H1 (cell line): ENCODE results near the gene CTSW. TPM values are rescaled to one million over a fixed set of nuclear protein-coding genes. Genes with fewer than 3 reads are reported as not detected.

Source experiments
- polyA plus RNA-seq, 7 experiments: library from polyadenylated mRNA; depleted of rRNA in 3 of 7; stranded (reverse) in 5 of 7; unstranded in 2 of 7; fragments of >200 nt in 5 of 7; fragments of 200-250 nt in 2 of 7; gene quantifications; 1 replicate in 5 of 7; 2 replicates in 1 of 7; 4 replicates in 1 of 7; pipeline versions ENCODE4 v1.2.1 to v1.2.3, GENCODE V29; 2011 to 2013; ENCODE audit warnings: missing spikeins in 2 of 7, mixed read lengths in 2 of 7
- total RNA-seq: library from RNA; stranded (reverse); fragmentation: NEBNext Ultra II Directional; extraction: Animal tissue kit (Norgen Biotek cat#: 25700); gene quantifications from 2 replicates; pipeline ENCODE4 v1.2.1, GENCODE V29; 2021

Gene CTSW
- total and polyA plus RNA-seq, 2 of the 8 experiments (the other 6 are each of a cell fraction or from before 2014, with no cell fraction given) = not detected

Other genes starting within 250 kb of the CTSW start
- gene SIPA1, start 241.7 kb upstream of the CTSW start, total RNA-seq = 67.5 and 72.2 TPM in 2 replicates
- gene SIPA1, start 241.7 kb upstream of the CTSW start, polyA plus RNA-seq (2011; rRNA removed) = 35.3 and 59.2 TPM in 2 replicates
- 25.5 and 27.5 TPM in 2 replicates for gene RELA, start 216.9 kb upstream of the CTSW start, total RNA-seq
- gene RELA, start 216.9 kb upstream of the CTSW start, polyA plus RNA-seq (2011; rRNA removed) = 21.9 and 28.8 TPM in 2 replicates
- gene KAT5, start 167.6 kb upstream of the CTSW start, total RNA-seq = 36.4 and 37.4 TPM in 2 replicates
- gene KAT5, start 167.6 kb upstream of the CTSW start, polyA plus RNA-seq (2011; rRNA removed) = 26.7 and 35.0 TPM in 2 replicates
- 37.9 and 40.2 TPM in 2 replicates for gene RNASEH2C, start 159.0 kb upstream of the CTSW start, total RNA-seq
- 60.3 and 74.8 TPM in 2 replicates for gene RNASEH2C, start 159.0 kb upstream of the CTSW start, polyA plus RNA-seq (2011; rRNA removed)
- gene AP5B1, start 98.9 kb upstream of the CTSW start, total RNA-seq = 9.9 and 10.0 TPM in 2 replicates
- gene AP5B1, start 98.9 kb upstream of the CTSW start, polyA plus RNA-seq (2011; rRNA removed) = 7.6 and 10.3 TPM in 2 replicates
- 3.3 and 3.4 TPM in 2 replicates for gene OVOL1, start 92.8 kb upstream of the CTSW start, total RNA-seq
- 2.6 and 3.3 TPM in 2 replicates for gene OVOL1, start 92.8 kb upstream of the CTSW start, polyA plus RNA-seq (2011; rRNA removed)
- 1.1 and 2.2 TPM in 2 replicates for gene SNX32, start 45.9 kb upstream of the CTSW start, total RNA-seq
- 0.76 and 1.4 TPM in 2 replicates for gene SNX32, start 45.9 kb upstream of the CTSW start, polyA plus RNA-seq (2011; rRNA removed)
- 1,252 and 1,270 TPM in 2 replicates for gene CFL1, start 21.7 kb upstream of the CTSW start, total RNA-seq
- 1,365 and 1,809 TPM in 2 replicates for gene CFL1, start 21.7 kb upstream of the CTSW start, polyA plus RNA-seq (2011; rRNA removed)
- gene MUS81, start 19.4 kb upstream of the CTSW start, total RNA-seq = 30.2 and 36.0 TPM in 2 replicates
- 31.5 and 44.1 TPM in 2 replicates for gene MUS81, start 19.4 kb upstream of the CTSW start, polyA plus RNA-seq (2011; rRNA removed)
- gene EFEMP2, start 7.0 kb upstream of the CTSW start, total RNA-seq = 8.8 and 9.7 TPM in 2 replicates
- gene EFEMP2, start 7.0 kb upstream of the CTSW start, polyA plus RNA-seq (2011; rRNA removed) = 17.2 and 24.2 TPM in 2 replicates
- gene FIBP, start 8.6 kb downstream of the CTSW start, total RNA-seq = 74.3 and 79.9 TPM in 2 replicates
- 173 and 184 TPM in 2 replicates for gene FIBP, start 8.6 kb downstream of the CTSW start, polyA plus RNA-seq (2011; rRNA removed)
- 30.8 and 33.3 TPM in 2 replicates for gene CCDC85B, start 10.8 kb downstream of the CTSW start, total RNA-seq
- gene CCDC85B, start 10.8 kb downstream of the CTSW start, polyA plus RNA-seq (2011; rRNA removed) = 19.8 and 40.6 TPM in 2 replicates
- 6.3 and 7.5 TPM in 2 replicates for gene FOSL1, start 20.6 kb downstream of the CTSW start, total RNA-seq
- gene FOSL1, start 20.6 kb downstream of the CTSW start, polyA plus RNA-seq (2011; rRNA removed) = 7.2 and 11.6 TPM in 2 replicates
- gene C11orf68, start 39.2 kb downstream of the CTSW start, total RNA-seq = 24.0 and 24.1 TPM in 2 replicates
- 51.2 and 68.5 TPM in 2 replicates for gene C11orf68, start 39.2 kb downstream of the CTSW start, polyA plus RNA-seq (2011; rRNA removed)
- gene DRAP1, start 39.6 kb downstream of the CTSW start, total RNA-seq = 98.7 and 108 TPM in 2 replicates
- gene DRAP1, start 39.6 kb downstream of the CTSW start, polyA plus RNA-seq (2011; rRNA removed) = 62.5 and 81.2 TPM in 2 replicates
- gene TSGA10IP, start 65.6 kb downstream of the CTSW start, total RNA-seq = 1.3 and 1.9 TPM in 2 replicates
- 6.0 and 8.2 TPM in 2 replicates for gene TSGA10IP, start 65.6 kb downstream of the CTSW start, polyA plus RNA-seq (2011; rRNA removed)
- gene SART1, start 81.9 kb downstream of the CTSW start, total RNA-seq = 46.1 and 48.5 TPM in 2 replicates
- gene SART1, start 81.9 kb downstream of the CTSW start, polyA plus RNA-seq (2011; rRNA removed) = 9.7 and 22.4 TPM in 2 replicates
- gene EIF1AD, start 122.3 kb downstream of the CTSW start, total RNA-seq = 35.8 and 39.9 TPM in 2 replicates
- 29.5 and 32.6 TPM in 2 replicates for gene EIF1AD, start 122.3 kb downstream of the CTSW start, polyA plus RNA-seq (2011; rRNA removed)
- gene BANF1, start 122.7 kb downstream of the CTSW start, total RNA-seq = 330 and 345 TPM in 2 replicates
- gene BANF1, start 122.7 kb downstream of the CTSW start, polyA plus RNA-seq (2011; rRNA removed) = 467 and 516 TPM in 2 replicates
- 1.6 and 1.8 TPM in 2 replicates for gene CST6, start 132.2 kb downstream of the CTSW start, total RNA-seq
- gene CST6, start 132.2 kb downstream of the CTSW start, polyA plus RNA-seq (2011; rRNA removed) = 7.6 and 8.6 TPM in 2 replicates
- gene CATSPER1, start 146.6 kb downstream of the CTSW start, total RNA-seq = not detected in 2 replicates
- gene CATSPER1, start 146.6 kb downstream of the CTSW start, polyA plus RNA-seq (2011; rRNA removed) = not detected in 2 replicates
- gene GAL3ST3, start 169.3 kb downstream of the CTSW start, total RNA-seq = 21.1 and 21.4 TPM in 2 replicates
- 21.1 and 35.0 TPM in 2 replicates for gene GAL3ST3, start 169.3 kb downstream of the CTSW start, polyA plus RNA-seq (2011; rRNA removed)
- gene SF3B2, start 172.5 kb downstream of the CTSW start, total RNA-seq = 231 and 237 TPM in 2 replicates
- gene SF3B2, start 172.5 kb downstream of the CTSW start, polyA plus RNA-seq (2011; rRNA removed) = 182 and 270 TPM in 2 replicates
- 34.4 and 36.0 TPM in 2 replicates for gene PACS1, start 190.4 kb downstream of the CTSW start, total RNA-seq
- 11.5 and 20.4 TPM in 2 replicates for gene PACS1, start 190.4 kb downstream of the CTSW start, polyA plus RNA-seq (2011; rRNA removed)